Measurements from ENCODE around the gene EIF2S1. TPM values are rescaled to one million over a fixed set of nuclear protein-coding genes. Genes with fewer than 3 reads are reported as not detected.

The EIF2S1 gene
- total RNA-seq (2014; rRNA removed) (345 and 415 TPM in 2 replicates), Bru-seq, nascent RNA (percentile 97 among the genes with signal in this experiment), BruChase-seq, experiment 1, labeled RNA remaining after a 6-hour chase (percentile 98 among the genes with signal in this experiment), BruChase-seq, experiment 2, labeled RNA remaining after a 2-hour chase (percentile 98 among the genes with signal in this experiment)
- long read RNA-seq, full-length matches to known transcripts, result 604 of 650 reads
- long read RNA-seq, partial matches to known transcripts, result 16 of 650 reads
- long read RNA-seq, other reads (novel, unspliced or antisense), result 30 of 650 reads

- peaks cover 48% of the 10 kb centered on the region for H4K20me1 ChIP-seq (ENCODE audit: low read length)
- H3K4me2 ChIP-seq (ENCODE audit: low read length), result peak within 1 kb of the TSS; percentile 88
- H3K4me1 ChIP-seq (ENCODE audit: insufficient read depth, low read length), result peaks cover 40% of the 10 kb centered on the region
- TF ChIP-seq EZH2phosphoT487 (IDR thresholded peaks at IDR 0.05; ENCODE audit: borderline replicate concordance, low read length) (no peak), CTCF (conservative IDR thresholded peaks at IDR 0.05; ENCODE audit: low read depth, low read length) (peak; percentile 100), EZH2 (IDR thresholded peaks at IDR 0.05; ENCODE audit: low read length, unreplicated experiment) (no peak)
- ChIA-PET POLR2A (ENCODE audit: unreplicated experiment) (interaction anchor here (0.6 to 0.9 kb wide), 8 partner anchors 9 to 790 kb away, joined by 3 to 6 read pairs (median 4); partner anchors contain the start of gene PIGH), CTCF (interaction anchor here (0.6 to 1.3 kb wide), 15 partner anchors 9 to 1451 kb away, joined by 3 to 7 read pairs (median 4); no protein-coding TSS in a partner anchor)
- peak within 1 kb of the TSS; percentile 84 for H2AFZ ChIP-seq (ENCODE audit: low read length)
- H3K9me2 ChIP-seq (replicated peaks; ENCODE audit: low read length), result no peaks in the 10 kb centered on the region
- H3K27ac ChIP-seq (ENCODE audit: low read length), result peak within 1 kb of the TSS; percentile 79
- H3K36me3 ChIP-seq (ENCODE audit: low read depth, low read length), result peaks cover 15% of the 10 kb centered on the region
- no peaks in the 10 kb centered on the region for H3F3A ChIP-seq (ENCODE audit: low read length, unreplicated experiment)
- intact Hi-C loops (cut with micrococcal nuclease), result loop anchor here (1.0 to 2.0 kb wide), 4 partner anchors 119 to 852 kb away; partner anchors contain the start of genes GPHN, PALS1 and RDH11
- DNase-seq (peak; percentile 99), ATAC-seq (peak; percentile 85)
- H3K27me3 ChIP-seq (ENCODE audit: low read length), result no peaks in the 10 kb centered on the region
- peak within 1 kb of the TSS; percentile 91 for H3K9ac ChIP-seq (ENCODE audit: low read length)
- no peaks in the 10 kb centered on the region for H3K9me3 ChIP-seq (ENCODE audit: low read length)
- no TSS peak for BruUV-seq (replicated peaks)
- H3K4me3 ChIP-seq (ENCODE audit: low read length), result peak within 1 kb of the TSS; percentile 83
- peaks cover 94% of the 10 kb centered on the region for H3K79me2 ChIP-seq (ENCODE audit: low read length)
These were observed at the start of gene EIF2S1, which contains the start of gene ATP6V1D for GRCh38 chr14:67359775-67360469. EIF2S1 (plus strand) TSS chr14:67360328; CDS start chr14:67364768, 4,440 bp downstream. ATP6V1D (minus strand) TSS chr14:67359804; CDS start chr14:67359698, 106 bp downstream.

GRCh38 chr14:67311868-67312267 is 48.3 kb upstream of the EIF2S1 start:
- H2AFZ ChIP-seq (ENCODE audit: low read length), result no peak overlapping the region
- intact Hi-C loops (cut with micrococcal nuclease), result no loop called here
- peaks cover 29% of the 10 kb centered on the region for H3K4me1 ChIP-seq (ENCODE audit: insufficient read depth, low read length)
- ChIA-PET POLR2A (ENCODE audit: unreplicated experiment) (no interaction called here), CTCF (no interaction called here)
- peak overlapping the region; percentile 42 for H3K4me2 ChIP-seq (ENCODE audit: low read length)
- ATAC-seq (peak; percentile 74), DNase-seq (peak; percentile 88)
- no peaks in the 10 kb centered on the region for H3K27me3 ChIP-seq (ENCODE audit: low read length)
- TF ChIP-seq EZH2phosphoT487 (IDR thresholded peaks at IDR 0.05; ENCODE audit: borderline replicate concordance, low read length), result no peak
- TF ChIP-seq EZH2 (IDR thresholded peaks at IDR 0.05; ENCODE audit: low read length, unreplicated experiment), result no peak
- TF ChIP-seq CTCF (conservative IDR thresholded peaks at IDR 0.05; ENCODE audit: low read depth, low read length), result no peak
- BruUV-seq (replicated peaks), result no TSS peak
- no peak overlapping the region for H3K27ac ChIP-seq (ENCODE audit: low read length)
- no peaks in the 10 kb centered on the region for H3F3A ChIP-seq (ENCODE audit: low read length, unreplicated experiment)
- peaks cover 9% of the 10 kb centered on the region; the same call in 1 of the 2 replicates for H3K36me3 ChIP-seq (ENCODE audit: low read depth, low read length)
- H3K4me3 ChIP-seq (ENCODE audit: low read length), result no peak overlapping the region
- peaks cover 5% of the 10 kb centered on the region; the same call in 1 of the 2 replicates for H4K20me1 ChIP-seq (ENCODE audit: low read length)
- no peak overlapping the region for H3K9ac ChIP-seq (ENCODE audit: low read length)
- H3K79me2 ChIP-seq (ENCODE audit: low read length), result no peaks in the 10 kb centered on the region
- no peaks in the 10 kb centered on the region for H3K9me2 ChIP-seq (replicated peaks; ENCODE audit: low read length)
- no peaks in the 10 kb centered on the region for H3K9me3 ChIP-seq (ENCODE audit: low read length)
